Spleen (tissue), 11 donors: ENCODE results near the gene STRN. TPM values are rescaled to one million over a fixed set of nuclear protein-coding genes. Genes with fewer than 3 reads are reported as not detected.
A peak's percentile ranks its signal among the peaks of the same experiment; 100 is the strongest.

Experiments
- DNase-seq: peaks from one replicate; pipeline ENCODE4 v3.0.0-alpha.2; 2020
- H3K27ac ChIP-seq, 8 donors: fragments of 200-600 bp; sonication (generic) in 7 of 8; 1 replicate in 4 of 8; 2 replicates in 4 of 8; pipeline versions ENCODE4 v1.5.0 to v1.8.0; 2016 to 2021; ENCODE audit warnings: inconsistent platforms in 4 of 8, mild to moderate bottlenecking in 4 of 8, moderate library complexity in 1 of 8
- H3K27me3 ChIP-seq, 7 donors: fragments of 200-600 bp; sonication (generic) in 6 of 7; replicated peaks in 1 of 7; 1 replicate in 4 of 7; 2 replicates in 3 of 7; pipeline versions ENCODE4 v1.5.0 to v1.8.0; 2016 to 2021; ENCODE audit warnings: inconsistent platforms in 3 of 7, mild to moderate bottlenecking in 1 of 7
- H3K36me3 ChIP-seq, 6 donors: fragments of 200-600 bp; sonication (generic) in 5 of 6; 1 replicate in 4 of 6; 2 replicates in 2 of 6; pipeline versions ENCODE4 v1.5.0 to v1.8.0; 2016 to 2021; ENCODE audit warnings: inconsistent platforms in 2 of 6
- H3K4me1 ChIP-seq, 6 donors: fragments of 200-600 bp; sonication (generic) in 5 of 6; 1 replicate in 3 of 6; 2 replicates in 3 of 6; pipeline versions ENCODE4 v1.5.0 to v1.8.0; 2016 to 2021; ENCODE audit warnings: inconsistent platforms in 3 of 6
- H3K4me3 ChIP-seq, 8 donors: fragments of 200-600 bp; sonication (generic) in 7 of 8; 1 replicate in 4 of 8; 2 replicates in 4 of 8; pipeline versions ENCODE4 v1.5.0 to v1.8.0; 2016 to 2021; ENCODE audit warnings: inconsistent platforms in 4 of 8, mild to moderate bottlenecking in 4 of 8, moderate library complexity in 2 of 8
- H3K9me3 ChIP-seq, 8 donors: fragments of 200-600 bp; sonication (generic) in 7 of 8; 1 replicate in 4 of 8; 2 replicates in 4 of 8; pipeline versions ENCODE4 v1.5.0 to v1.8.0; 2016 to 2021; ENCODE audit warnings: inconsistent platforms in 4 of 8
- CTCF ChIP-seq, 11 experiments: fragments of 200-600 bp in 7 of 11; fragments of 450-650 bp in 4 of 11; sonication (generic) in 4 of 11; IDR thresholded peaks in 8 of 11; conservative IDR thresholded peaks in 3 of 11; 1 replicate in 7 of 11; 2 replicates in 4 of 11; pipeline versions ENCODE4 v1.4.0 to v1.8.0; 2016 to 2021; ENCODE audit warnings: antibody characterized with exemption in 11 of 11, inconsistent platforms in 4 of 11, mild to moderate bottlenecking in 1 of 11
- POLR2A ChIP-seq, 3 donors: fragments of 450-650 bp; IDR thresholded peaks; one replicate each; pipeline ENCODE4 v1.5.1; 2017; ENCODE audit warnings: antibody characterized with exemption in 3 of 3, mild to moderate bottlenecking in 1 of 3
- POLR2AphosphoS5 ChIP-seq, 3 donors: sonication (generic); formaldehyde crosslinking; IDR thresholded peaks; one replicate each; pipeline ENCODE4 v1.5.1; 2017; ENCODE audit warnings: antibody characterized with exemption in 3 of 3
- WGBS, 5 donors: extraction: QIAGEN DNeasy Blood & Tissue Kit in 3 of 5; methylation state at CpG; one replicate each; pipeline versions ENCODE4 v1.1.5 to v1.1.7; 2013 to 2018; 5-methylcytosine and 5-hydroxymethylcytosine counted together
- intact Hi-C: fragments of 100-400 bp; cut with DNase I; formaldehyde crosslinking; loops from one replicate; pipeline ENCODE4 v1.15.0; 2023; ENCODE audit warnings: low total_unique reads
- polyA plus RNA-seq, 3 donors: library from polyadenylated mRNA; stranded (reverse); fragments of 200-250 nt; gene quantifications; one replicate each; pipeline ENCODE4 v1.2.1, GENCODE V29; 2013
- total RNA-seq, 7 donors: library from RNA; depleted of rRNA in 3 of 7; stranded (reverse); fragments of >200 nt in 3 of 7; fragmentation: NEBNext Ultra II Directional in 4 of 7; extraction: Animal tissue kit (Norgen Biotek cat#: 25700) in 4 of 7; gene quantifications; one replicate each; pipeline versions ENCODE4 v1.1.0 to v1.2.1, GENCODE V29; 2016 to 2021
- donor health status: healthy with polysubstance abuse.
- donor health status: DM: no; HTN: no; CAD: no; lungs with moderate emphysema.
- donor health status: DM: no; HTN: no; CAD: no.
- donor health status: Bipolar disorder and iron deficiency.
- donor health status: healthy.
- donor health status: DM: no; HTN: no; CAD: no.
- donor health status: DM: yes; HTN: yes; CAD: no.

The STRN gene
- total and polyA plus RNA-seq, 10 donors, result 2.2 to 33.3 (median 26.2) TPM

- WGBS, 5 donors, result 76 to 95% (median 85%) methylated on average over 3 of the region's 3 CpGs
- DNase-seq, result no peak
- H3K9me3 ChIP-seq, result no peaks in the 10 kb centered on the region
- H3K27ac ChIP-seq, result no peak overlapping the region
- H3K4me1 ChIP-seq, result peaks cover 3 to 42% (median 15%) of the 10 kb centered on the region in 6 donors
- TF ChIP-seq POLR2A (IDR thresholded peaks at IDR 0.05) (no peak), POLR2AphosphoS5 (IDR thresholded peaks at IDR 0.05) (no peak), CTCF (IDR thresholded peaks at IDR 0.05 in 8 of 11, conservative IDR thresholded peaks at IDR 0.05 in 3 of 11) (no peak)
- no peaks in the 10 kb centered on the region for H3K27me3 ChIP-seq
- intact Hi-C loops, result no loop called here
- peaks cover 0 to 17% (median 0%) of the 10 kb centered on the region in 6 donors for H3K36me3 ChIP-seq
- no peak overlapping the region for H3K4me3 ChIP-seq
Measured at GRCh38 chr2:36921984-36922383, 44.4 kb downstream of the STRN start.

GRCh38 chr2:36919041-36919837 is 47.1 kb downstream of the STRN start:
- Histone ChIP-seq H3K4me3 (no peak overlapping the region), H3K4me1 (peaks cover 0 to 49% (median 12%) of the 10 kb centered on the region in 6 donors), H3K9me3 (no peaks in the 10 kb centered on the region), H3K36me3 (peaks cover 0 to 20% (median 4%) of the 10 kb centered on the region in 6 donors), H3K27ac (no peak overlapping the region), H3K27me3 (no peaks in the 10 kb centered on the region)
- intact Hi-C loops, result no loop called here
- no peak for DNase-seq
- WGBS, 5 donors, result 88 to 97% (median 96%) methylated on average over 7 of the region's 7 CpGs
- no peak for TF ChIP-seq POLR2A (IDR thresholded peaks at IDR 0.05)
- TF ChIP-seq POLR2AphosphoS5 (IDR thresholded peaks at IDR 0.05), result no peak
- no peak for TF ChIP-seq CTCF (IDR thresholded peaks at IDR 0.05 in 8 of 11, conservative IDR thresholded peaks at IDR 0.05 in 3 of 11)

DNA sequence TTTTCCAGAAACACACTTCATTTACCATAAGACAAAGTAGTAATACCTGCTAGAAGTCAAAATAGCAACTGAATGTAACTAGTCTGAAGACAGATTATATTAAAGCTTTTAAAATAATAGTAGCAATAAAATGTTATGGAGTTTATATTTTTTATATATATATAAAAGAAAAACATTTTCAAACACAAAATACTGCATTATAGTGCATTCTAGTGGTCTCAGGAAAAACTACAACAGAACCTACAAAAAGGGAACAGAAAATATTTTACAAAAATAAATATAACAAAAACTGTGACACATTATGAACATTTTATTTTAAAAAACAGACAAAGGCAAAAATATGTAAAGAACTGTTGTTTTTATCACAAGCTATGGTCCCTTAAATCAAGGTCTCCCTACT is 48.0 kb downstream of the STRN start:
- intact Hi-C loops, result no loop called here
- DNase-seq, result no peak
- H3K9me3 ChIP-seq, result no peaks in the 10 kb centered on the region
- no peak overlapping the region for H3K27ac ChIP-seq
- H3K4me1 ChIP-seq, result peaks cover 0 to 53% (median 12%) of the 10 kb centered on the region in 6 donors
- no peak overlapping the region for H3K4me3 ChIP-seq
- H3K27me3 ChIP-seq, result no peaks in the 10 kb centered on the region
- peak in 4 of 11 experiments; percentile 20 to 35 (median 24) for TF ChIP-seq CTCF (IDR thresholded peaks at IDR 0.05 in 8 of 11, conservative IDR thresholded peaks at IDR 0.05 in 3 of 11)
- no peak for TF ChIP-seq POLR2AphosphoS5 (IDR thresholded peaks at IDR 0.05)
- H3K36me3 ChIP-seq, result peaks cover 0 to 29% (median 4%) of the 10 kb centered on the region in 6 donors

DNA sequence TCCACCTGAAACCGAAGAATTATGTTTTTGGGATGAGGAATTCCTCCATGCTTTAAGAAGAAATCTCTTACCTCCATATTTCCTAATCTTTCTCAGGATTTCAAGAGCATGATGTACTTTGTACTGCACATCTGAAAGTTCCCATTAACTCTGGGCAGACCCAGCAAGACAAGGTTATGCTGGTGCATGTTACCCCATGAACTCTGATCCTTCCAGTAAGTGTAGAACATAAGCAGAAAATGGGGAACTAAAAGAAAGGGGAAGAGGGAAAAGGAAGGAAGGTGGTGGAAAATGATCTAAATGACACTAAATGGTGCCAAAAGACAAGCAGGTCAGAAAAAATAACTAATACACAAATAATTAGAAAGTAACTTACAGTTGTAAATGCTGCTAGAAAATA is 50.7 kb downstream of the STRN start:
- 85 to 95% (median 94%) methylated on average over 1 of the region's 1 CpG for WGBS, 5 donors
- Histone ChIP-seq H3K4me3 (no peak overlapping the region), H3K4me1 (peaks cover 0 to 52% (median 8%) of the 10 kb centered on the region in 6 donors), H3K27me3 (no peaks in the 10 kb centered on the region), H3K27ac (peak overlapping the region in 6 of 8 donors; percentile 15 to 66 (median 46)), H3K36me3 (peaks cover 0 to 44% (median 4%) of the 10 kb centered on the region in 6 donors), H3K9me3 (no peaks in the 10 kb centered on the region)
- DNase-seq, result no peak
- intact Hi-C loops, result no loop called here
- TF ChIP-seq POLR2A (IDR thresholded peaks at IDR 0.05), result no peak
- TF ChIP-seq CTCF (IDR thresholded peaks at IDR 0.05 in 8 of 11, conservative IDR thresholded peaks at IDR 0.05 in 3 of 11), result no peak
- TF ChIP-seq POLR2AphosphoS5 (IDR thresholded peaks at IDR 0.05), result no peak
